CD1c-positive myeloid dendritic cell (primary cell): ENCODE results near the gene ABCC5.
"Not testable (repeated sequence)": the region's sequence is repeated elsewhere in the genome, so short reads cannot be mapped to it uniquely, and the experiment has no call there.

Experiments
- DNase-seq: peaks from one replicate; pipeline ENCODE4 v3.0.0-alpha.2; 2016; ENCODE audit errors: extremely low spot score

Gene ABCC5

GRCh38 chr3:184017672-184018423 is at the start of gene ABCC5:
Gene ABCC5 (minus strand): TSS chr3:184017884. CDS start chr3:184014392, 3,492 bp downstream.
- peak; percentile 94 for DNase-seq

GRCh38 chr3:184066211-184066610 is 48.5 kb upstream of the ABCC5 start:
- no peak for DNase-seq

GRCh38 chr3:184062637-184063036 is 45.0 kb upstream of the ABCC5 start:
- DNase-seq: no peak

GRCh38 chr3:184059424-184059823 is 41.7 kb upstream of the ABCC5 start:
- no peak for DNase-seq

GRCh38 chr3:184058029-184058428 is 40.3 kb upstream of the ABCC5 start:
- no peak for DNase-seq

- no peak for DNase-seq
These were observed 35.1 kb upstream of the ABCC5 start, which contains the start of gene HTR3C for GRCh38 chr3:184052767-184053166. Gene HTR3C (plus strand): TSS chr3:184053047. CDS start chr3:184053081, 34 bp downstream.

- DNase-seq: no peak
These were observed 32.6 kb upstream of the ABCC5 start for GRCh38 chr3:184050217-184050847.

GRCh38 chr3:184045995-184046394 is 28.3 kb upstream of the ABCC5 start:
- DNase-seq: no peak

GRCh38 chr3:184042617-184043016 is 24.9 kb upstream of the ABCC5 start:
- DNase-seq: no peak

GRCh38 chr3:184040010-184040409 is 22.3 kb upstream of the ABCC5 start:
- no peak for DNase-seq

- DNase-seq: no peak
These were observed 21.7 kb upstream of the ABCC5 start for GRCh38 chr3:184039414-184039813.

- DNase-seq: not testable (repeated sequence)
These were observed 20.6 kb upstream of the ABCC5 start for GRCh38 chr3:184038307-184038706.

- no peak for DNase-seq
These were observed 20.1 kb upstream of the ABCC5 start for GRCh38 chr3:184037816-184038215.

- DNase-seq: no peak
These were observed 13.6 kb upstream of the ABCC5 start, which contains the start of gene HTR3D for GRCh38 chr3:184031187-184031792. Gene HTR3D (plus strand): TSS chr3:184031742. CDS start chr3:184031742, 0 bp downstream.

- peak; percentile 9 for DNase-seq
These were observed 12.9 kb upstream of the ABCC5 start for GRCh38 chr3:184030536-184030935.

- no peak for DNase-seq
These were observed 11.8 kb upstream of the ABCC5 start for GRCh38 chr3:184029443-184029842.

GRCh38 chr3:184028275-184028890 is 10.7 kb upstream of the ABCC5 start:
- DNase-seq: not testable (repeated sequence)

GRCh38 chr3:184025256-184025655 is 7.6 kb upstream of the ABCC5 start:
- DNase-seq: not testable (repeated sequence)

GRCh38 chr3:184022323-184022722 is 4.6 kb upstream of the ABCC5 start:
- DNase-seq: peak; percentile 47

- DNase-seq: no peak
These were observed 815 bp upstream of the ABCC5 start for GRCh38 chr3:184018424-184018973.

GRCh38 chr3:184016811-184017671 is 643 bp downstream of the ABCC5 start:
- peak; percentile 77 for DNase-seq
